ENCODE measurements around the gene MSRB1.

Gene MSRB1

GRCh38 chr16:1989209-1990100 lies 46.5 kb upstream of the MSRB1 start, which contains the start of gene SYNGR3:
SYNGR3 (plus strand) TSS chr16:1989970; CDS start chr16:1990103, 133 bp downstream.
- H3K4me3 ChIP-seq (ENCODE audit: low read depth, low read length) = peak within 1 kb of the TSS; percentile 17
- no peak for TF ChIP-seq CTCF (IDR thresholded peaks at IDR 0.05; ENCODE audit: low read depth, low read length)

GRCh38 chr16:1987198-1987597 lies 44.2 kb upstream of the MSRB1 start:
- no peak overlapping the region for H3K4me3 ChIP-seq (ENCODE audit: low read depth, low read length)
- TF ChIP-seq CTCF (IDR thresholded peaks at IDR 0.05; ENCODE audit: low read depth, low read length) = no peak

- no peak for TF ChIP-seq CTCF (IDR thresholded peaks at IDR 0.05; ENCODE audit: low read depth, low read length)
- H3K4me3 ChIP-seq (ENCODE audit: low read depth, low read length) = no peak overlapping the region
Measured at GRCh38 chr16:1985466-1986150, 42.6 kb upstream of the MSRB1 start.

- peak overlapping the region; percentile 74 for H3K4me3 ChIP-seq (ENCODE audit: low read depth, low read length)
- TF ChIP-seq CTCF (IDR thresholded peaks at IDR 0.05; ENCODE audit: low read depth, low read length) = no peak
Measured at GRCh38 chr16:1984347-1985225, 41.6 kb upstream of the MSRB1 start.

GRCh38 chr16:1983544-1984346 lies 40.7 kb upstream of the MSRB1 start, which contains the start of gene GFER:
GFER (plus strand) TSS chr16:1984193; CDS start chr16:1984219, 26 bp downstream.
- peak; percentile 27; the same call in 1 of the 2 replicates for TF ChIP-seq CTCF (IDR thresholded peaks at IDR 0.05; ENCODE audit: low read depth, low read length)
- H3K4me3 ChIP-seq (ENCODE audit: low read depth, low read length) = peak within 1 kb of the TSS; percentile 74

- TF ChIP-seq CTCF (IDR thresholded peaks at IDR 0.05; ENCODE audit: low read depth, low read length) = no peak
- H3K4me3 ChIP-seq (ENCODE audit: low read depth, low read length) = peak overlapping the region; percentile 62
Measured at GRCh38 chr16:1982991-1983543, 40.1 kb upstream of the MSRB1 start.
